K562 (cell line): ENCODE data around the gene ZNF566.

Source experiments
- CHD4 ChIP-seq: fragments of 200-600 bp; sonication (generic); IDR thresholded peaks from 3 replicates; pipeline ENCODE4 v1.6.1; 2012; ENCODE audit warnings: low read depth, mild to moderate bottlenecking, mixed read lengths, low read length, inconsistent platforms; ENCODE audit not compliant: insufficient read depth, insufficient replicate concordance, poor library complexity, severe bottlenecking
- CTCF ChIP-seq, 3 experiments: IDR thresholded peaks in 2 of 3; conservative IDR thresholded peaks in 1 of 3; 2 replicates each; pipeline ENCODE4 v1.5.1; 2011 to 2012; ENCODE audit warnings: low read length in 3 of 3, mild to moderate bottlenecking in 3 of 3, control low read depth in 2 of 3, improper control_type of control experiment in 1 of 3, inconsistent platforms in 1 of 3, low read depth in 1 of 3, mixed read lengths in 1 of 3, moderate library complexity in 1 of 3; ENCODE audit not compliant: insufficient read depth in 2 of 3
- ELF1 ChIP-seq: fragments of 200-800 bp; sonication (Bioruptor generic); IDR thresholded peaks from 2 replicates; pipeline ENCODE4 v1.6.1; 2016; ENCODE audit warnings: missing genetic modification characterization, missing compliant biosample characterization
- ESRRB ChIP-seq: fragments of 250-450 bp; sonication (Bioruptor Pico); IDR thresholded peaks from 2 replicates; pipeline ENCODE4 v1.5.0; 2020; ENCODE audit warnings: mild to moderate bottlenecking, moderate library complexity, borderline replicate concordance
- FIP1L1 ChIP-seq: fragments of 200-400 bp; formaldehyde crosslinking; IDR thresholded peaks from 2 replicates; pipeline ENCODE4 v1.6.1; 2018; ENCODE audit warnings: mild to moderate bottlenecking, low read depth, low read length; ENCODE audit not compliant: poor library complexity, severe bottlenecking
- GABPA ChIP-seq: fragments of 200-800 bp; sonication (Bioruptor generic); conservative IDR thresholded peaks from 2 replicates; pipeline ENCODE4 v1.6.1; 2016; ENCODE audit warnings: low read depth, missing genetic modification characterization, missing compliant biosample characterization
- KDM2B ChIP-seq: fragments of 250-450 bp; sonication (Bioruptor Pico); IDR thresholded peaks from 2 replicates; pipeline ENCODE4 v1.8.0; 2021; ENCODE audit warnings: mild to moderate bottlenecking, moderate library complexity
- MAFK ChIP-seq: IDR thresholded peaks from 2 replicates; pipeline ENCODE4 v1.6.1; 2011; ENCODE audit warnings: low read length, improper control_type of control experiment
- NONO ChIP-seq, 2 experiments: fragments of 200-400 bp in 1 of 2; fragments of 450-650 bp in 1 of 2; formaldehyde crosslinking in 1 of 2; IDR thresholded peaks; 2 replicates each; pipeline ENCODE4 v1.6.1; 2017; ENCODE audit warnings: low read depth in 2 of 2, mild to moderate bottlenecking in 2 of 2, moderate library complexity in 2 of 2, low read length in 1 of 2
- POLR2AphosphoS2 ChIP-seq: IDR thresholded peaks from 2 replicates; pipeline ENCODE4 v1.6.1; 2012; ENCODE audit warnings: low read length, improper control_type of control experiment
- TCF7 ChIP-seq: sonication (generic); IDR thresholded peaks from 2 replicates; pipeline ENCODE4 v1.6.1; 2016; ENCODE audit warnings: antibody characterized with exemption, borderline replicate concordance

DNA sequence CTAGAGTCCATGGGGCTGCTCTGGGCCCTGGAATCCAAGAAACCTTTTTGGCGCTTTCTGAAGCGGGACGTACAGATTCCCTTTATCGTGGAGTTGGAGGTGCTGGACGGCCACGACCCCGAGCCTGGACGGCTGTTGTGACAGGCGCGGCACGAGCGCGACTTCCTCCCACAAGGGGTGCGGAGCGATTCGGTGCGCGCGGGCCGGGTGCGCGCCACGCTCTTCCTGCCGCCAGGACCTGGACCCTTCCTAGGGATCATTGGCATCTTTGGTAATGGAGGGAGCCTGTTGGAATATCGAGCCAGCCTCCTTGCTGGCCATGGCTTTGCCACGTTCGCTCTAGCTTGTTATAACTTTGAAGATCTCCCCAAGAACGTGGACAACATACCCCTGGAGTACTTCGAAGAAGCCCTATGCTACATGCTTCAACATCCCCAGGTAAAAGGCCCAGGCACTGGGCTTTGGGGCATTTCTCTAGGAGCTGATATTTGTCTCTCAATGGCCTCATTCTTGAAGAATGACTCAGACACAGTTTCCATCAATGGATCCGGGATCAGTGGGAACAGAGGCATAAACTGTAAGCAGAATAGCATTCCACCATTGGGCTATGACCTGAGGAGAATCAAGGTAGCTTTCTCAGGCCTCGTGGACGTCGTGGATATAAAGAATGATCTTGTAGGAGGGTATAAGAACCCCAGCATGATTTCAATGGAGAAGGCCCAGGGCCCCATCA lies 67.4 kb downstream of the ZNF566 start:
- TF ChIP-seq CTCF (IDR thresholded peaks at IDR 0.05 in 2 of 3, conservative IDR thresholded peaks at IDR 0.05 in 1 of 3; ENCODE audit: insufficient read depth in 2 of 3, low read depth in 1 of 3, low read length in 3 of 3) (no peak), TCF7 (no peak), NONO (IDR thresholded peaks at IDR 0.05; ENCODE audit: low read depth in 2 of 2, low read length in 1 of 2) (no peak), ELF1 (no peak), KDM2B (CRISPR knock-in tag) (no peak), MAFK (no peak), POLR2AphosphoS2 (no peak), FIP1L1 (no peak), CHD4 (no peak), GABPA (no peak), ESRRB (CRISPR knock-in tag) (no peak)
